ENCODE results near the gene ADRB1. TPM values are rescaled to one million over a fixed set of nuclear protein-coding genes. Genes with fewer than 3 reads are reported as not detected.
A peak's percentile ranks its signal among the peaks of the same experiment; 100 is the strongest.

ADRB1 gene
- total RNA-seq, 1 experiment from 2014 or later: 1.3 TPM

- H3K4me3 ChIP-seq: no peak overlapping the region
- H3K4me1 ChIP-seq (replicated peaks): peaks cover 40% of the 10 kb centered on the region
- no peak for DNase-seq (ENCODE audit: low read depth in 1 of 2, low spot score in 2 of 2)
- H3K9me3 ChIP-seq (replicated peaks): no peaks in the 10 kb centered on the region
- no peaks in the 10 kb centered on the region for H3K27me3 ChIP-seq (replicated peaks)
- no peaks in the 10 kb centered on the region for H3K36me3 ChIP-seq
- no peak overlapping the region for H3K27ac ChIP-seq
Observed at GRCh38 chr10:114031073-114031972, 12.3 kb upstream of the ADRB1 start.

- no peak overlapping the region for H3K4me3 ChIP-seq
- H3K4me1 ChIP-seq (replicated peaks): peaks cover 27% of the 10 kb centered on the region
- H3K9me3 ChIP-seq (replicated peaks): no peaks in the 10 kb centered on the region
- no peaks in the 10 kb centered on the region for H3K36me3 ChIP-seq
- no peak overlapping the region for H3K27ac ChIP-seq
- no peaks in the 10 kb centered on the region for H3K27me3 ChIP-seq (replicated peaks)
- no peak for DNase-seq (ENCODE audit: low read depth in 1 of 2, low spot score in 2 of 2)
Observed at GRCh38 chr10:114033566-114033965, 10.1 kb upstream of the ADRB1 start.

- Histone ChIP-seq H3K4me1 (replicated peaks) (peaks cover 32% of the 10 kb centered on the region), H3K27me3 (replicated peaks) (no peaks in the 10 kb centered on the region), H3K27ac (0 out of 2 replicates have a peak overlapping the region, but pooled peaks have one; percentile 0), H3K9me3 (replicated peaks) (no peaks in the 10 kb centered on the region), H3K36me3 (no peaks in the 10 kb centered on the region), H3K4me3 (no peak overlapping the region)
- DNase-seq (ENCODE audit: low read depth in 1 of 2, low spot score in 2 of 2): no peak
Observed at GRCh38 chr10:114034923-114035645, 8.6 kb upstream of the ADRB1 start.

GRCh38 chr10:114035791-114036190 lies 7.9 kb upstream of the ADRB1 start:
- Histone ChIP-seq H3K27ac (peak overlapping the region; percentile 11; the same call in 1 of the 2 replicates), H3K36me3 (no peaks in the 10 kb centered on the region), H3K4me3 (no peak overlapping the region), H3K9me3 (replicated peaks) (no peaks in the 10 kb centered on the region), H3K27me3 (replicated peaks) (no peaks in the 10 kb centered on the region), H3K4me1 (replicated peaks) (peaks cover 32% of the 10 kb centered on the region)
- DNase-seq (ENCODE audit: low read depth in 1 of 2, low spot score in 2 of 2): peak in 1 of 2 experiments; percentile 53

GRCh38 chr10:114038819-114039218 lies 4.8 kb upstream of the ADRB1 start:
- peaks cover 29% of the 10 kb centered on the region for H3K4me1 ChIP-seq (replicated peaks)
- no peak overlapping the region for H3K4me3 ChIP-seq
- DNase-seq (ENCODE audit: low read depth in 1 of 2, low spot score in 2 of 2): no peak
- no peaks in the 10 kb centered on the region for H3K9me3 ChIP-seq (replicated peaks)
- no peak overlapping the region for H3K27ac ChIP-seq
- no peaks in the 10 kb centered on the region for H3K27me3 ChIP-seq (replicated peaks)
- no peaks in the 10 kb centered on the region for H3K36me3 ChIP-seq

GRCh38 chr10:114041166-114041565 lies 2.5 kb upstream of the ADRB1 start:
- peaks cover 11% of the 10 kb centered on the region for H3K27me3 ChIP-seq (replicated peaks)
- peaks cover 7% of the 10 kb centered on the region for H3K9me3 ChIP-seq (replicated peaks)
- peaks cover 33% of the 10 kb centered on the region for H3K4me1 ChIP-seq (replicated peaks)
- H3K4me3 ChIP-seq: no peak overlapping the region
- DNase-seq (ENCODE audit: low read depth in 1 of 2, low spot score in 2 of 2): no peak
- H3K27ac ChIP-seq: no peak overlapping the region
- no peaks in the 10 kb centered on the region for H3K36me3 ChIP-seq

GRCh38 chr10:114042895-114043531 lies 653 bp upstream of the ADRB1 start:
- Histone ChIP-seq H3K27me3 (replicated peaks) (peaks cover 19% of the 10 kb centered on the region), H3K4me3 (peak overlapping the region; percentile 57)
- peak; percentile 55 to 59 for DNase-seq (ENCODE audit: low read depth in 1 of 2, low spot score in 2 of 2)

GRCh38 chr10:114044247-114045135 lies 825 bp downstream of the ADRB1 start:
- Histone ChIP-seq H3K9me3 (replicated peaks) (peaks cover 7% of the 10 kb centered on the region), H3K36me3 (no peaks in the 10 kb centered on the region), H3K27ac (no peak overlapping the region), H3K4me1 (replicated peaks) (peaks cover 26% of the 10 kb centered on the region), H3K27me3 (replicated peaks) (peaks cover 21% of the 10 kb centered on the region), H3K4me3 (peak overlapping the region; percentile 57)
- no peak for DNase-seq (ENCODE audit: low read depth in 1 of 2, low spot score in 2 of 2)

More at GRCh38 chr10:114042895-114043531, 653 bp upstream of the ADRB1 start:
- Histone ChIP-seq H3K4me1 (replicated peaks) (peaks cover 35% of the 10 kb centered on the region), H3K9me3 (replicated peaks) (peaks cover 7% of the 10 kb centered on the region), H3K27ac (no peak overlapping the region), H3K36me3 (no peaks in the 10 kb centered on the region)

GRCh38 chr10:114045136-114046086 lies 1.7 kb downstream of the ADRB1 start:
- DNase-seq (ENCODE audit: low read depth in 1 of 2, low spot score in 2 of 2): peak in 1 of 2 experiments; percentile 31
- Histone ChIP-seq H3K27ac (no peak overlapping the region), H3K9me3 (replicated peaks) (peaks cover 7% of the 10 kb centered on the region), H3K4me3 (peak overlapping the region; percentile 37), H3K36me3 (no peaks in the 10 kb centered on the region), H3K4me1 (replicated peaks) (peaks cover 26% of the 10 kb centered on the region), H3K27me3 (replicated peaks) (peaks cover 21% of the 10 kb centered on the region)

- no peak for DNase-seq (ENCODE audit: low read depth in 1 of 2, low spot score in 2 of 2)
- Histone ChIP-seq H3K9me3 (replicated peaks) (peaks cover 7% of the 10 kb centered on the region), H3K27ac (no peak overlapping the region), H3K36me3 (no peaks in the 10 kb centered on the region), H3K27me3 (replicated peaks) (peaks cover 21% of the 10 kb centered on the region), H3K4me3 (peak overlapping the region; percentile 37), H3K4me1 (replicated peaks) (peaks cover 26% of the 10 kb centered on the region)
Observed at GRCh38 chr10:114046087-114046458, 2.4 kb downstream of the ADRB1 start.

- H3K27ac ChIP-seq: no peak overlapping the region
- peaks cover 7% of the 10 kb centered on the region for H3K9me3 ChIP-seq (replicated peaks)
- DNase-seq (ENCODE audit: low read depth in 1 of 2, low spot score in 2 of 2): no peak
- no peak overlapping the region for H3K4me3 ChIP-seq
- peaks cover 21% of the 10 kb centered on the region for H3K27me3 ChIP-seq (replicated peaks)
- H3K4me1 ChIP-seq (replicated peaks): peaks cover 22% of the 10 kb centered on the region
- no peaks in the 10 kb centered on the region for H3K36me3 ChIP-seq
Observed at GRCh38 chr10:114048472-114048871, 4.8 kb downstream of the ADRB1 start.

GRCh38 chr10:114051714-114052113 lies 8.0 kb downstream of the ADRB1 start:
- DNase-seq (ENCODE audit: low read depth in 1 of 2, low spot score in 2 of 2): no peak
- Histone ChIP-seq H3K4me1 (replicated peaks) (no peaks in the 10 kb centered on the region), H3K27me3 (replicated peaks) (0 out of 2 replicates have a peak, but pooled peaks cover 6% of the 10 kb centered on the region), H3K36me3 (no peaks in the 10 kb centered on the region), H3K27ac (no peak overlapping the region), H3K4me3 (no peak overlapping the region), H3K9me3 (replicated peaks) (no peaks in the 10 kb centered on the region)

All from SJSA1 (cell line).